Activated CD4-positive, CD25-positive, alpha-beta regulatory T cell treated with anti-CD3 and anti-CD28 coated beads, Interleukin-2, amount 50 U/mL, for 24 hours (primary cell): ENCODE results near the gene KRTAP4-12.
"Not testable (repeated sequence)": the region's sequence is repeated elsewhere in the genome, so short reads cannot be mapped to it uniquely, and the experiment has no call there.

Experiments
- ATAC-seq, 2 donors: fragments of 150-1000 bp; cut with Tn5 transposase; one replicate each; pipeline ENCODE4 v1.10.0; 2021; ENCODE audit warnings: mild to moderate bottlenecking in 1 of 2, moderate library complexity in 1 of 2

The KRTAP4-12 gene

DNA sequence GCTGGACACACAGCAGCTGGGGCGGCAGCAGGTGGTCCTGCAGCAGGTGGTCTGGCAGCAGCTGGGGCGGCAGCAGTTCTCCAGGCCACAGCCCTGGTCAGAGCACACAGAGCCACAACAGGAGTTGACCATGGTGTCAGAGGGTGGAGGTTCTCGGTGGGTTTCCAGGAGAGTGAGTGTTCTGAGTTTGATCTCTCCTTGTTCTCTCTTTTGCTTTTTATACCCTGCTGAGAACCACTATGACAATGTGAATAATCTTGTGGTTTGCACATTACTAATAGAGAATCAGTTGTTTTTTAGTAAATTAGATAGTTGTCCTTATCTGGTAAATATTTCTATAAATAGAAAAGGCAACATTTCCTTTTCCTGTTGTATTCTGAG, at the start of gene KRTAP4-12:
Gene KRTAP4-12, minus strand, starts transcription at position 192 of the 381 bp plus-strand sequence. Its CDS starts 60 bp downstream, at position 132.
- not testable (repeated sequence) for ATAC-seq

DNA sequence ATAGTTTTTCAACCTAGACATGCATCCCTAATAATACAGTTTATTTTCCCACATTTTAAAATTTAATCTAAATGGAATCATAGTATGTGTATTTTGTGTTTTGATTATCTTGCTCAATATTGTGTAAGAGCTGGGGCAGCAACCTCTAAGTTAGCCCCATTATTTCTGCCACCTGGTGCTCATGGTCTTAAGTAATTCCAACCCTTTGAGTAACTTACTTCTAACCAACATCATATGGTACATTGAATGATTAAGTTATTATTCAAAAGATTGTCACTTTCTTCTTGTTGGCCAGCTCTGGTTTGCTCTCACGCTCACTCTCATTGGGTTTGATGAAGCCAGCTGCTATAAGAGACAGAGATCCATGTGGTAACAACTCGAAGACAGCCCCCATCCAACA, 47.9 kb upstream of the KRTAP4-12 start:
- ATAC-seq, result no peak

DNA sequence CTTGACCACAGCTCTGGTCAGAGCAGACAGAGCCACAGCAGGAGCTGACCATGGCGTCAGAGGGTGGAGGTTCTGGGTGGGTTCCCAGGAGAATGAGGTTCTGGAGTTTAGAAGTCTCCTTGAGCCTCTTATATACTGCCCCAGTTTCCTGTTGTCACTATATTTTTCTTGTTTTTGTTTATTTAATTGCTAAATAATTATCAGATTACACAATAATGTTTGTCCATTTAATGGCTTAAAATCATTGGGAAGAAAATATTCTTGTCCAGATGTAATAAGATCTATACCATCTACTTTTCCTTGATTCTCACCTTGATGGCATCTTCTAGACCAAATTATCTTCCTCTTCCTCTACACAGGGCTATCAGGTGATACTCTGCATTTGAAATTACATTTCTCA, 44.1 kb upstream of the KRTAP4-12 start, which contains the start of gene KRTAP4-3:
Gene KRTAP4-3, minus strand, starts transcription at position 101 of the 400 bp plus-strand sequence. Its CDS starts 49 bp downstream, at position 52.
- ATAC-seq, result no peak

DNA sequence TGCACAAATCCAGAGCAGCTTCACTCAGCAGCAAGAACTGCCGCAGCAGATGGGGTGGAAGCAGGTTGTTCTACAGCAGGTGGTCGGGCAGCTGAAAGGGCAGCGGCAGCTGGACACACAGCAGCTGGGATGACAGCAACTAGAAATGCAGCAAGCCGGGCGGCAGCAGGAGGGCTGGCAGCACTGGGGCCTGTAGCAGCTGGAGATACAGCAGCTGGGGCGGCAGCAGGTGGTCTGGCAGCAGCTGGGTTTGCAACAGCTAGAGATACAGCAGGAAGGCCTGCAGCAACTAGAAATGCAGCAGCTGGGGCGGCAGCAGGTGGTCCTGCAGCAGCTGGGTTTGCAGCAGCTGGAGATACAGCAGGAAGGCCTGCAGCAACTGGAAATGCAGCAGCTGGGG, 43.6 kb upstream of the KRTAP4-12 start:
- no peak for ATAC-seq

DNA sequence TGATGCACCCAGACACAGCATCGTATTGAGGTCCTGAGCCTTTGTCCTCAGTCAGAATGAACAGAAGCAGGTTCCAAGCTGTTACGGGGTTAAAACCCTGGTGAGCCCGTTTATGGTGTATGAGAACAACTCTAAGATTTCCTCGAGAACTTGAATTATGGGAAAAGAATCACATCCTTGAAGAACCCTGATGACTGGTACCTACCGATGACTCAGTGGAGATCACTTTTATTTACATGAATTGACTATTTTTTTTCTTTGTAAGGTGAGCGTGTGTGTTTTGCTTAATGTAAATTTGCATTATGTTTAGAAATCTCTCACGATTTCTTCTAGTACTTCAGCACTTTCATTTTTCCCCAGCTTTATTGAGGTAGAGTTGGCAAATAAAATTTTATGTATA, 39.8 kb upstream of the KRTAP4-12 start:
- ATAC-seq, result no peak

DNA sequence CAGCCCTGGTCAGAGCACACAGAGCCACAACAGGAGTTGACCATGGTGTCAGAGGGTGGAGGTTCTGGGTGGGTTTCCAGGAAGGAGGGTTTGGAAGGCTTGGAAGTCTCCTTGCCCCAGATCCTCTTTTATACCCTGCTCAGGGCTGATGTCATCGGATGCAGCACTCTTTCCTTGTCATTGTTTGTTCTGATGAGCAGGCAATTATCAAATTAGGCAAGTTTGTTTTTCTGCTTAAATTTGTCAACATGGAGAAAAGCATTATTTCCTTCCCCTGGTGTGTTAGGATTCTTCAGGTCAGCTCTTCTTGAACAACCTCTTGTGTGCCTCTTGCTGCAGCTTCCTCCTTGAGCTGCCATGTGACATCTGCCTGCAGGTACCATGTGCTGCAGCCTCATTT, 36.7 kb upstream of the KRTAP4-12 start, which contains the start of gene KRTAP4-4:
Gene KRTAP4-4, minus strand, starts transcription at position 101 of the 400 bp plus-strand sequence. Its CDS starts 57 bp downstream, at position 44.
- ATAC-seq, result no peak

DNA sequence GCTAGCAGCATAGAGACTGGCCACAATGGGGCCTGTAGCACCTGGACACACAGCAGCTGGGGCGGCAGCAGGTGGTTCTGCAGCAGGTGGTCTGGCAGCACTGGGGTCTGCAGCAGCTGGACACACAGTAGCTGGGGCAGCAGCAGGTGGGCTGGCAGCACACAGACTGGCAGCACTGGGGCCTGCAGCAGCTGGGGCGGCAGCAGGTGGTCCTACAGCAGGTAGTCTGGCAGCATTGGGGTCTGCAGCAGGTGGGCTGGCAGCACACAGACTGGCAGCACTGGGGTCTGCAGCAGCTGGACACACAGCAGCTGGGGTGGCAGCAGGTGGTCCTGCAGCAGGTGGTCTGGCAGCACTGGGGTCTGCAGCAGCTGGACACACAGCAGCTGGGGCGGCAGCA, 36.2 kb upstream of the KRTAP4-12 start:
- not testable (repeated sequence) for ATAC-seq

DNA sequence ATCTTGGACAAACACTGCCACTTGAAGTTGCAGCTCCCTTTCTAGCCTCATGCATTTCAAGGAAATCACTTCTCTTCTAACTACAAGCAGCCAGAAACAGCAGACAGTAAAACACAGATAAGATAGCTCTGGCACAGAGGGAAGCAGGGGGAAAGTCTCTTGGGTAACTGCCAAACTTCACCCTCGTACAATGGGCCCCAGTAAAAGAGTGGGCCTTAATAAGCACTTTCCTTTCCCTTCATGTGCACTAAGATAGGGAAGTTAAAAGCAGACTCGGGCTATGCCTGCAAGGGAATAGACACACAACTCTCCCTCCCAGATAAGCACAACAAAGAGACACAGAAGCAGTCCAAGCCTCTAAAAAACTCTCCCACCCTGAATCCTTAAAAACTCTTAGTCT, 29.9 kb upstream of the KRTAP4-12 start:
- ATAC-seq, result no peak

DNA sequence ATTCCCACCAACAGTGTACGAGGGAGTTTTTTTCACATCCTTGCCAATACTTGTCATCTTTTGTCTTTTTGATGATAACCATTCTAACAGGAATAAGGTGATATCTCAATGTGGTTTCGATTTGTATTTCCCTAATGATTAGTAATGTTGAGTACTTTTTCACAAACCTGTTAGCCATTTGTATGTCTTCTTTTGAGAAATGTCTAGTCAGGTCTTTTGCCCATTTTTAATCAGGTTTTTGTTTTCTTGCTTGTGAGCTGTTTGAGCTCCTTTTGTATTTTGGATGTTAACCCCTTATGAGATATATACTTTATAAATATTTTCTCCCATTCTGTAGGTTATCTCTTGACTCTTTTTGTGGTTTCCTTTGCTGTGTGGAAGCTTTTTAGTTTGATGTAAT, 27.5 kb upstream of the KRTAP4-12 start:
- no peak for ATAC-seq

DNA sequence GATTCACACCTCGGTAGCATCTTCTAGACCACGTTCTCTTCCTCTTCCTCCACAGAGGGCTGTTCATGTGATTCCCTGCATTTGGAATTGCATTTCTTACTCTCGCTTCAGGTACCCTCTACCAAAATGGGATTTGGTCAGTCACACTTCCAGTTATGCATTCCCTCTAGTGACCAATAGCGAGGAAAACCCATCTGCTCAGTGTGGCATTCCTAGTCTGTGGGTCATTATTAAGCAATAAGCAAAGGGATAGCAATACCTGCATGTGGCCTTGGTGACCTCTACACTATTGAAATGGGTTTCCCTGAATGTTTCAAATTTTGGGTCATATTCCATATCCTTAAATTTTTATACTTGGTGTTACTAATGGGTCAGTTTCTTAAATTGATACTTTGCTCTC, 26.0 kb upstream of the KRTAP4-12 start:
- no peak for ATAC-seq

DNA sequence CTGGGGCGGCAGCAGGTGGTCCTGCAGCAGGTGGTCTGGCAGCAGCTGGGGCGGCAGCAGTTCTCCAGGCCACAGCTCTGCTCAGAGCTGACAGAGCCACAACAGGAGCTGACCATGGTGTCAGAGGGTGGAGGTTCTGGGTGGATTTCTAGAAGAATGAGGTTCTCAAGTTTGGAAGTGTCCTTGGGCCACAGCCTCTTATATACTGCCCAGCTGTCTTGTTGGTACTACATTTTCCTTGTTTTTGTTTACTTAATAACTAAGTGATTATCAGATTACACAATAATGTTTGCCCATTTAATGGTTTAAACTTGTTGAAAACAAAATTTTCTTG, 25.6 kb upstream of the KRTAP4-12 start, which contains the start of gene KRTAP4-5:
Gene KRTAP4-5, minus strand, starts transcription at position 174 of the 334 bp plus-strand sequence. Its CDS starts 58 bp downstream, at position 116.
- no peak for ATAC-seq

DNA sequence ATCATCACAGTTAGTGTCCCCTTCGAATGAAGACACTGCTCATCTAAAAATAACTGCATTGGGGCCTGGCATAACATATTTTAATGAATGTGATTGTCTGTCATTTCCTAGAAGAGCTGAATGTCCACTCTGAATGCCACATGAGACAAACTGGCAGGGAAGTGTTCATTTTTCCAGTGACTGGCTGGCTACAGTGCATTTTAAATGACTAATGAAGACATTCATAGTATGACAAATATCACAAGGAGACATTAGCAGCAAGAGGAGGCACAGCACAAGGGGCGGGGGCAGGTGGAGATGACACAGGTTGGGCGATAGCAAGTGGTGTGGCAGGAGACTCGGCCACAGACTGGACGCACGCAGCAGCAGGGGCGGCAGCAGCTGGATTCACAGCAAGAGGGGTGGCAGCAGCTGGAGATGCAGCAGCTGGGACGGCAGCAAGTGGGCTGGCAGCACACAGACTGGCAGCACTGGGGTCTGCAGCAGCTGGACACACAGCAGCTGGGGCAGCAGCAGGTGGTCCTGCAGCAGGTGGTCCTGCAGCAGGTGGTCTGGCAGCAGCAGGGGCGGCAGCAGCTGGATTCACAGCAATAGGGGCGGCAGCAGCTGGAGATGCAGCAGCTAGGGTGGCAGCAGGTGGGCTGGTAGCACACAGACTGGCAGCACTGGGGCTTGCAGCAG, 25.1 kb upstream of the KRTAP4-12 start:
- not testable (repeated sequence) for ATAC-seq

DNA sequence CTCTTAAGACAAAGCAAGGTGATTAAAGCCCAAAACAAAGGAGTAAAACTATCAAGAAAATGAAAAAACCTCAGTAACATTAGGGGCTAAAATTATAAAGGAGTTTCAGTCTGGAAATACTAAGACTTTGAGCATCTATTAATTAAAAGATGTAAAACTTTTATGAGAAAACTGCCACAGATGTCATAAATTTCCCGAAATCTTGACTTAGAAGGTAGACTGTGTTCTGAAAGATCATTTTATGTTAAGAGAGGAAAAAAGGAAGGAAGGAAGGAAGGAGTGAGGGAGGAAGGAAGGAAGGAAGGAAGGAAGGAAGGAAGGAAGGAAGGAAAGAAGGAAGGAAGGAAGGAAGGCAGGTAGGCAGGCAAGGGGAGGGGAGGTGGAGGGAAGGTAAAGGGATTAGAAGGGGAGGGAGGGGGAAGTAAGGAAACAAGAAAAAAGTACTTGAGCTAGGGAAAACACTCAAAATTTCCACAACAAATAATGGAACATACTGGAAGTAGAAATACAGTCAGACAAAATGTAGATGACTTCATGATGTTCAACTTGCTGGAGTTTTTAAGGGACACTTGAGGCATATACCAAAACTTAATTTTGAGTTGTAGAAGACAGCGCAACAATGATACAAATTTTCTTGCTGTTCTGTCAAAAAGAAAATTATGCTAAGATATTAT, 23.7 kb upstream of the KRTAP4-12 start:
- no peak for ATAC-seq

DNA sequence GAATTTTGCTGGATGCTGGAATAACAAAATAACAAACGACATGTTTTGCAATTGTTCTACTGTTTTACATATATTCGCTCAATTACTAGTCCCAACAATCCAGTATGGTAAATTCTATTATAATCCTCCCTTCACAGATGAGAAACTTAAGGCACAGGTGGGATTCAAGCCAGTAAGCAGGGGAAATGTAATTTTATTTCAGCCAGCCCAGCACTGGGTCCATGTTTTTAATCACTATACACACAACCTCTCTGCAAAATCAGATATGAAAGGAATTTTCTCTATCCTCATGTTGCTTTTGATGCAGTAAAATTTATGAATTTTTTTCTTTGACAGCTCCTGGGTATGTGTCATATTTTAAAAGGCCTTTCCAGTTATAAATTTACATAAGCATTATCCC, 21.3 kb upstream of the KRTAP4-12 start:
- ATAC-seq, result no peak

DNA sequence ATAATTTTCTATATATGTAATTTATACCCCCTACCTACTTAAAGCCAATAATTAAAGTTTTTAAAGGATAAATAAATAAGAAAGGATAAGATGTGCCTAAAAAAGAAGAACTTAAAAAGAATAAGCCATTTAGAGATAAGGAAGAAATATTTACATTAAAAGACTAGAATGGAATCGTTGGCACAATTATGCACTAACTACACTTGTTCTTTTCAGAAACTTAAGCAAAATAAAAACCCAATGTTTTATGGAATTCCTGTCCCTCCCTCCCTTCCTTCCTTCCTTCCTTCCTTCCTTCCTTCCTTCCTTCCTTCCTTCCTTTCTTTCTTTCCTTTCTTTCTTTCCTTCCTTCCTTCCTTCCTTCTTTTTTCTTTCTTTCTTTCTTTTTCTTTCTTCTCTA, 20.9 kb upstream of the KRTAP4-12 start:
- ATAC-seq, result no peak

DNA sequence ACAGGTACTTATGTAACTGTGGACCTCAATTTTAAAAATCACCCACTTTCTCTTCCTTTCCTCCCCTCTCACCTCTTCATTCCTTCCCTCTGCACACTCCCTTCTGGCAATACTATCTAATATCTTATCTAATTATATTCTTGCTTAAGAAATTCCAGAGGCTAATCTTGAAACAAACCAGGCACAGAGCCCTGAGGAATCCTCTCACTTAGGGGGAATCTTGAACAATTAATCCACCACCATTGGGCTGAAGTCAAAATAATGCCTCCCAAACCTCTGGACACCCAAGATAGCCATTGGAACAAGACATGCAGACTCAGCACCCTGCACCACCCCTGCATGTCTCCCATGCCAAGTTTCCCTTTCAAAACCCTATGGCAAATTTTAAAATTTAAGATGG, 17.4 kb upstream of the KRTAP4-12 start:
- no peak for ATAC-seq

DNA sequence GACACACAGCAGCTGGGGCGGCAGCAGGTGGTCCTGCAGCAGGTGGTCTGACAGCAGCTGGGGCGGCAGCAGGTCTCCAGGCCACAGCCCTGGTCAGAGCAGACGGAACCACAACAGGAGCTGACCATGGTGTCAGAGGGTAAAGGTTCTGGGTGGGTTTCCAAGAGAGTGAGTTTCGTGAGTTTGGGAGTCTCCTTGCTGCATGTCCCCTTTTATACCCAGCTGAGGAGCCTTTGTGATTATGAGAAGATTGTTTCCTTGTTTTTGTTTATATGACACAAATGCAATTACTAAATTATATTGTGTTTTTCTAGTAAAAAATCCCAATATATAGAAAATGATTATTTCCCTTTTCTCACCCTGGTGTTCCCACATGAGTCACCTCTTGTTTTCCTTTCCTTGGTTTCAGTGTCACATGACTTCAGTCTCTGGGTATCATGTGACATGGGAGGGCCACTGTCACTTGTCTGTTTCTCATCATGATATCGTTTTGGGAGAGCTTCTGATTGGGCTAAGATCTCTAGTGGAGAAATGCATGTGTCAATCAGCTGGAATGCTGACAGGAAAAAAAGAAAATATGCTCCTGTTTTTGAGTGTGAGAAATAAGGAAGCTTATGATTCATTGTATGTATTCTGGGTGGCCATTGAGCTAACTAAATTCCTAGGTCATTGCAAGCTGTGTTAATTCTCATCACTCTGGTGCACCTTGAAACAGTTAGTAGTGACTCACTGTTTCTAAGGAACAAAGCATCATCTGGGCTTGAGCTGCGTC, 16.6 kb upstream of the KRTAP4-12 start, which contains the start of gene KRTAP4-6:
Gene KRTAP4-6, minus strand, starts transcription at position 185 of the 772 bp plus-strand sequence. Its CDS starts 57 bp downstream, at position 128.
- ATAC-seq, result no peak

DNA sequence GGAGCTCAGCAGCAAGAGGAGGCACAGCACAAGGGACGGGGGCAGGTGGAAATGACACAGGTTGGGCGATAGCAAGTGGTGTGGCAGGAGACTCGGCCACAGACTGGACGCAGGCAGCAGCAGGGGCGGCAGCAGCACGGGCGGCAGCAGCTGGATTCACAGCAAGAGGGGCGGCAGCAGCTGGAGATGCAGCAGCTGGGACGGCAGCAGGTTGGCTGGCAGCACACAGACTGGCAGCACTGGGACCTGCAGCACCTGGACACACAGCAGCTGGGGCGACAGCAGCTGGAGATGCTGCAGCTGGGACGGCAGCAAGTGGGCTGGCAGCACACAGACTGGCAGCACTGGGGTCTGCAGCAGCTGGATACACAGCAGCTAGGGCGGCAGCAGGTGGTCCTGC, 15.9 kb upstream of the KRTAP4-12 start:
- not testable (repeated sequence) for ATAC-seq

DNA sequence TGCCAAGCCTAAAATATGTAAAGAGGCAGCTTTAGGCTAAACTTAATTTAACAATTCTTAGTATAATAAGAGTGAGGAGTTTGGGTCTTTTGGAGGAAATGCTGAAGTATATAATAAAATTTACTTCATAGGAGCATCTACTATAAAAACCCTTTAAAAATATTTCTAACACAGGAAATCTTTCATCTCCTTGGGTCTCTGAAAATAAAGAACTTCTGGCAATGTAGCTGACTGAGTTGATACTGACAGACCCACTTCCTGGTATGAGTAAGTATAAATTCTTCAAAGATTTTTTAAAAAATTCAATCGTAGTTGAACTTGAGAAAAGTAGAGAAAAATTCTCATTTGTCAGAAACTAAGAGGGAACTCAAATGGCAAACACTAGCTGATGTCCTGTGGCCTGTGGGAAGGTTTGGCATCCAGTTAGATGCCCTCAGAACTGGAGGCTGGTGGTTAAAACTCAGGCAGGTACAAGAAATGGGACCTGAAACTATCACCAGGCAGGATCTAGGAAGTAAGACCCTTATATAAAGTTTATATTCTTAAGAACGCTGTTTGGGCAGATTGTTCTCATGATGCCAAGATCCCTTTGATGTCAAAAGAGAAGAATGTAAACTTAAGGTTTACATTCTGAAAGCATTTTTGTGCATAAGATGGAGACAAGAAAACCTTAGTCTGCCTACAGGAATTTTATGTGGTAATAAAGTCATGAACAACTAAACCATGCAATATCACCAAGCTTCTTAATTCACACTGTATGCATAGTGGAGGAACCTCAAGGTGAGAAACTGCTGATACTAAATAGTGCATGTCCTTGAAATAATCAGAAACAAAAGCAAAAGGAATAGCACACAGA, 10.1 kb upstream of the KRTAP4-12 start:
- no peak for ATAC-seq

DNA sequence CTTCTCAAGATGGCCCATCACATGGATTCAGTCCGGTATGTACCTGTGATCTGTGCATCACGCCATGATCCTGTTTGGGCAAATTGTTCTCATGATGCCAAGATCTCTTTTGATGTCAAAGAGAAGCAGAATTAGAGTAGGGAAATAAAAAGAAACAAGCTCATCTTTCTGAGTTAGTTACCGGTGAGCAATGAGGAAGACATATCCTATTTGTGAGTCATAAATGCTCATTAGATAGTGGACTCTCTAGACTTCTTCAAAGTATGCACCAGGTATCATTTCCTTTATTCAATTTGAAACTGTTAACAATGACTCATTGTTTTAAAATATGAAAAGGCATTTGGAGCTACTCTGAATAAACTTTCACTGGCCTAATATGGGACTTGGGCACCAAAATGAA, 8.0 kb upstream of the KRTAP4-12 start:
- ATAC-seq, result peak in 1 of 2 donors; percentile 51

DNA sequence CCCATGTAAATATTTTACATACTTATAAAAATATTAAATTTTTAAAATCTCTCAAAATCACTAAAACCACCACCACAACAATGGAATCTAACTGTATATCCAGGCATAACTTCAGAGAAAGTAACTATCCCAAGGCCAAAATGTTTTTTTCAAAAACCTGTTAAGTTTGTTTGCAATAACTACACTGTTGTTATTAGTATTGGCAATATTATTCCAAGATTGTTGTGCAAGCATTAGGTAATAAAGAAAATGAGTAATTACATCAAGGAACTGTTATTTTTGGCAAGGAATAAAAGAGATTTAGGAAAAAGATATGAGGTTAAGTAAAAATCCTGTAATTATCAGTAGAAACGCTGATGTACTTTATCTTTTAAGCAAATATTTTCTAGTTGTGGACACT, 3.4 kb upstream of the KRTAP4-12 start:
- no peak for ATAC-seq

DNA sequence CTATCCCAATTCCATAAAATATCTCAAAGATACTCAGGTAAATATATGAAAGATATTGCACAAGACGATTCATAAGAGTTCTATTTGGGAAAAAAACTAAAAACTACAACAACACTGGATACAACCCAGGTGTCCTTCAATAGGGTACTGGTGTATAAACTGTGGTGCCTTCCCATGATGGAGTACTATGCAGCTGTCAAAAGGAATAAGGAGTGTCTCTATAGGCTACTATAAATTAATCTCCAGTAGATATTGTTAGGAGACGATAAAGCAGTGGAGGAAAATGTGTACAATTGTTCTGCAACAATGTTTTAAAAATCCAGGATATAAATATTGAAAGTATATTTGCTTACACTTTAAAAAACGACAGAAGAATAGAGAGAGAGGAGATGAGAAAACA, 2.4 kb upstream of the KRTAP4-12 start:
- no peak for ATAC-seq
